ENCODE data around the gene UGT2A3. TPM values are rescaled to one million over a fixed set of nuclear protein-coding genes. Genes with fewer than 3 reads are reported as not detected.

Gene UGT2A3
- total and polyA plus RNA-seq, 2 of the 8 experiments (the other 6 are each of a cell fraction or from before 2014, with no cell fraction given), result not detected

GRCh38 chr4:68948985-68949384, 2.6 kb downstream of the UGT2A3 start:
- Histone ChIP-seq H3K27ac (ENCODE audit: low read depth, low read length) (no peak overlapping the region), H3K79me1 (ENCODE audit: low read depth, low read length) (no peaks in the 10 kb centered on the region), H4K5ac (ENCODE audit: insufficient read length, low read depth, low read length) (no peak overlapping the region), H2BK12ac (ENCODE audit: low read depth, low read length) (no peak overlapping the region), H4K8ac (ENCODE audit: extremely low read depth, insufficient read depth, low read length) (no peak overlapping the region), H3K23me2 (ENCODE audit: low read depth, low read length) (no peaks in the 10 kb centered on the region), H3K23ac (ENCODE audit: insufficient read length) (no peak overlapping the region), H3K27me3 (replicated peaks in 1 of 4; ENCODE audit: control insufficient read depth in 3 of 4, extremely low read depth in 1 of 4, insufficient read depth in 3 of 4, low read length in 3 of 4) (no peaks in the 10 kb centered on the region), H3K79me2 (ENCODE audit: control insufficient read depth in 1 of 2, insufficient read depth in 2 of 2, low read length in 2 of 2) (no peaks in the 10 kb centered on the region), H3K9ac (replicated peaks in 1 of 4; ENCODE audit: extremely low read depth in 1 of 4, low read depth in 3 of 4, low read length in 3 of 4) (no peak overlapping the region), H3K4me2 (ENCODE audit: insufficient read depth in 1 of 2, low read depth in 2 of 2, low read length in 2 of 2) (no peak overlapping the region), H2AFZ (ENCODE audit: low read length) (no peak overlapping the region), H3K56ac (replicated peaks; ENCODE audit: insufficient read length, low read depth, low read length) (no peak overlapping the region), H3K4me3 (ENCODE audit: extremely low read depth in 1 of 4, insufficient read depth in 2 of 4, low read depth in 3 of 4, low read length in 4 of 4) (no peak overlapping the region), H3K4me1 (replicated peaks in 1 of 4; ENCODE audit: control insufficient read depth in 3 of 4, insufficient read depth in 4 of 4, low read length in 3 of 4) (no peaks in the 10 kb centered on the region), H3K36me3 (ENCODE audit: control insufficient read depth in 2 of 4, insufficient read depth in 4 of 4, low read length in 3 of 4) (no peaks in the 10 kb centered on the region), H4K20me1 (replicated peaks in 1 of 2; ENCODE audit: control insufficient read depth in 1 of 2, insufficient read depth in 2 of 2, low read length in 2 of 2) (no peaks in the 10 kb centered on the region), H2BK120ac (replicated peaks; ENCODE audit: low read depth, low read length) (no peak overlapping the region), H2AK5ac (ENCODE audit: low read depth, low read length) (no peak overlapping the region), H2BK5ac (ENCODE audit: low read depth, low read length) (no peak overlapping the region), H3K4ac (replicated peaks; ENCODE audit: insufficient read length, low read depth, low read length) (no peak overlapping the region), H2BK20ac (ENCODE audit: low read length) (no peak overlapping the region), H3K9me3 (ENCODE audit: insufficient read depth in 2 of 2, low read depth in 1 of 2, low read length in 1 of 2) (no peaks in the 10 kb centered on the region), H4K91ac (replicated peaks; ENCODE audit: insufficient read length, low read length) (no peak overlapping the region), H3K14ac (ENCODE audit: insufficient read length) (no peak overlapping the region), H2BK15ac (ENCODE audit: low read length) (no peak overlapping the region), H3K18ac (ENCODE audit: extremely low read depth, low read length) (no peak overlapping the region)
- 97% methylated on average over 3 of the region's 3 CpGs; no CpG with 5 or more reads in 1 of the 2 experiments for WGBS, 2 experiments (ENCODE audit: extremely low coverage in 1 of 2, insufficient coverage in 1 of 2, insufficient read length in 1 of 2, insufficient replicate concordance in 2 of 2, low coverage in 1 of 2, low lambda C conversion rate in 2 of 2, missing lambda C conversion rate in 1 of 2)
- POLR2A ChIA-PET (ENCODE audit: partially characterized antibody), result no interaction called here
- DNase-seq (ENCODE audit: low read depth in 1 of 2, low spot score in 2 of 2), result no peak
- FAIRE-seq, result no peak
- CTCF ChIA-PET (ENCODE audit: partially characterized antibody), result no interaction called here
- TF ChIP-seq EP300 (IDR thresholded peaks at IDR 0.05; ENCODE audit: borderline replicate concordance in 1 of 2, low read depth in 2 of 2, low read length in 2 of 2) (no peak), USF2 (IDR thresholded peaks at IDR 0.05; ENCODE audit: low read length) (no peak)
